AG09309 (cell line): Measurements from ENCODE around the gene CLRN3.
A peak's percentile ranks its signal among the peaks of the same experiment; 100 is the strongest.

Experiments used
- DNase-seq: peaks from one replicate; pipeline ENCODE4 v3.0.0-alpha.2; 2010; ENCODE audit warnings: low read depth
- H3K4me3 ChIP-seq: 2 replicates; pipeline ENCODE4 v1.5.1; 2011; ENCODE audit warnings: mild to moderate bottlenecking, low read depth, low read length, moderate library complexity; ENCODE audit not compliant: control insufficient read depth
- TF ChIP-seq, protein P1 (sequence below): IDR thresholded peaks from 2 replicates; pipeline ENCODE4 v1.5.1; 2011; ENCODE audit warnings: mild to moderate bottlenecking, low read depth, low read length, inconsistent platforms; ENCODE audit not compliant: insufficient read depth, control insufficient read depth; ENCODE audit errors: missing control alignments

Gene CLRN3

GRCh38 chr10:127911867-127912257 lies 19.1 kb upstream of the CLRN3 start:
- DNase-seq: no peak
- H3K4me3 ChIP-seq: no peak overlapping the region
- TF ChIP-seq, protein P1, sequence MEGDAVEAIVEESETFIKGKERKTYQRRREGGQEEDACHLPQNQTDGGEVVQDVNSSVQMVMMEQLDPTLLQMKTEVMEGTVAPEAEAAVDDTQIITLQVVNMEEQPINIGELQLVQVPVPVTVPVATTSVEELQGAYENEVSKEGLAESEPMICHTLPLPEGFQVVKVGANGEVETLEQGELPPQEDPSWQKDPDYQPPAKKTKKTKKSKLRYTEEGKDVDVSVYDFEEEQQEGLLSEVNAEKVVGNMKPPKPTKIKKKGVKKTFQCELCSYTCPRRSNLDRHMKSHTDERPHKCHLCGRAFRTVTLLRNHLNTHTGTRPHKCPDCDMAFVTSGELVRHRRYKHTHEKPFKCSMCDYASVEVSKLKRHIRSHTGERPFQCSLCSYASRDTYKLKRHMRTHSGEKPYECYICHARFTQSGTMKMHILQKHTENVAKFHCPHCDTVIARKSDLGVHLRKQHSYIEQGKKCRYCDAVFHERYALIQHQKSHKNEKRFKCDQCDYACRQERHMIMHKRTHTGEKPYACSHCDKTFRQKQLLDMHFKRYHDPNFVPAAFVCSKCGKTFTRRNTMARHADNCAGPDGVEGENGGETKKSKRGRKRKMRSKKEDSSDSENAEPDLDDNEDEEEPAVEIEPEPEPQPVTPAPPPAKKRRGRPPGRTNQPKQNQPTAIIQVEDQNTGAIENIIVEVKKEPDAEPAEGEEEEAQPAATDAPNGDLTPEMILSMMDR: no peak

DNA sequence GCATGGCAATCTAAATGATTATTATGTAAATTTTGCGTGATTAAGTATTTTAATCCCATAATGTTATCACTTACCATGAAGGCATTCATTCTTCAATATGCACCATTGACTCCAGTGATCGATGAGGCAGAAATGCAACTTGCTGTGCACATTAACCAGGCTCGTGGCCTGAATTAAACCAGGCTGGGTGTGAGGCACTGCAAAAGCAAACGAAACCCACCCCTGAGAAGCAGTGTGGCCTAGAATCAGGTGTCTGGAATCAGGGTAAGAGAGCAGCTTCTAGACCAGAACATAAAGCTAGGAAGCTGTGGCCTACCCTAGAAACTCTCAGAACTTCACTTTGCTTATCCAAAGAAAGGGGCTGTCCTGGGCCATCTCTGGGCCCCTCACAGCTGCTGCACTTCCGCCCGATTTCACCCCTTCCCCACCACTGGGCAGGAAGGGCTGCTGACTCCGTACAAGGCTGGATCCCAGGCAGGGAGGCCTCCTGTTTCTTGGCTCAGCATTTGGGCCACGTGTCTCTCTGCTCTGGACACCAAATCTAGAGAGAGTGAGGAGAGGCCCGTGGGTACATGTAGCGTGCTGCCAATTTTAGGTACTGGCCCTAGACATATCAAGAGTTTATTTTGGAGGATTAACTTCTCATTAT lies 18.6 kb upstream of the CLRN3 start:
- H3K4me3 ChIP-seq: no peak overlapping the region
- DNase-seq: no peak
- TF ChIP-seq, protein P1: no peak

GRCh38 chr10:127910464-127910770 lies 17.7 kb upstream of the CLRN3 start:
- DNase-seq: no peak
- H3K4me3 ChIP-seq: no peak overlapping the region
- TF ChIP-seq, protein P1: no peak

DNA sequence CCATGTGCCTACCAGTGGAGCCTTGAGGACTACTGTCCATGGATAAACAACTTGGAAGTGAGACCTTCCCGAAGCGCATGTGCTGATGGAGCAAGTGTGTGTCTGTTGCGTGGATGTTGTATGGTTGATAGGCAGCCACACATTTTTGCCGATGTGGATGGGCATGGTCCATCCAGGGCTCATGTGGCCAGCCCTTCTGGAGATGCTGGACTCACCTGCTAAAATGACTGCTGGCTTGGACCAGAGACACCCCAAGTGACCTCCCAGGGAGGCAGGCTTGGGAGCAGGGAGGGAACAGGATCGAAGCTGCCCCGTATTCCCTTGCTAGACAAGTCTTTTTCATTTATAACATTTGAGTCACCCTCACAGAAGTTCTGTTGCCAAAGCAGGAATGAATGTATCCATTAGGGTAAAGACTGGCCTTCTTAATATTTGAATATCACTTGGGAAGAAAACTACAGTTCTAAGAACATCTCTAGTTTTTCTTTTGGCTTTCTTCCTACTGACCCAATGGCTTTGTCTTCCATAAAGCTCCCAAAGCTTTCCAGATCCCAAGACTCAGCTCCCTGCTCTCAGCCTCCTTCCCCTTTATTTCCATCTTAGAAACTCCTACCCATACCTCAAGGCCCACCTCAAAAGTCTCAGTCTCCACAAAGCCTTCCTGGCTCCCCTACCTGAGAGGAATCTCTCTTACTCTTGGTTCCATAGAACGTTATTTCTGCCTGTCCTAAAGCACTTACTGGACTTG lies 17.1 kb upstream of the CLRN3 start:
- TF ChIP-seq, protein P1: no peak
- H3K4me3 ChIP-seq: no peak overlapping the region
- DNase-seq: no peak

DNA sequence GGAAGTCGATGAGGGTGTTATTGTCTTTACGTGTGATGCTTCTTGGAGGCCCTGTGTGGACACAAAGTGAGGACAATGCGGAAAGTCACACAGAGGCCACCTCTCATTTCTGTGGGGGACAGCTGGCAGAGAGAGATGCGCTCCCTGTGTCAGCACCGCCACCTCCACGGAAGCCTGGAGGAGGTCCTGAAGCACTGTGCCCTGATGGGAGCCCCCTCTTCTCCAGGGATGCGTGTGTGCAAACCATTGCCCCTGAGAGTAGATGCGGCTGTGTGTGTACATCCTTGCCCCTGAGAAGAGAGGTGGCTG lies 16.2 kb upstream of the CLRN3 start:
- no peak overlapping the region for H3K4me3 ChIP-seq
- DNase-seq: no peak
- TF ChIP-seq, protein P1: no peak

- no peak overlapping the region for H3K4me3 ChIP-seq
- peak; percentile 42 for DNase-seq
- TF ChIP-seq, protein P1: no peak
These were observed 15.6 kb upstream of the CLRN3 start for GRCh38 chr10:127908106-127908958.
